NCI-H187 treated with DMSO at 0.1 percent for 48 hours (cell line): ENCODE measurements around the gene ESR2.
"Not testable (repeated sequence)": the region's sequence is repeated elsewhere in the genome, so short reads cannot be mapped to it uniquely, and the experiment has no call there.

Experiments
- DNase-seq: peaks from one replicate; lab custom pipeline; 2025; lab: John Stamatoyannopoulos, UW

The ESR2 gene

GRCh38 chr14:64037869-64038745 is 256.1 kb downstream of the ESR2 start:
- DNase-seq = not testable (repeated sequence)

- DNase-seq = no peak
Measured at GRCh38 chr14:64035143-64035542, 259.0 kb downstream of the ESR2 start.
